Activated CD4-positive, alpha-beta T cell treated with anti-CD3 and anti-CD28 coated beads for 36 hours (primary cell): ENCODE results near the gene SLC39A11. TPM values are rescaled to one million over a fixed set of nuclear protein-coding genes. Genes with fewer than 3 reads are reported as not detected.
"Not testable (repeated sequence)": the region's sequence is repeated elsewhere in the genome, so short reads cannot be mapped to it uniquely, and the experiment has no call there.

Experiments
- ATAC-seq: fragments of 200-7000 bp; cut with Tn5 transposase; one replicate; pipeline ENCODE4 v1.10.0; 2021; ENCODE audit warnings: mild to moderate bottlenecking, moderate library complexity
- CTCF ChIA-PET: fragments of 350-600 bp; sonication (Branson Sonifier 250); formaldehyde crosslinking; loops from one replicate; lab custom pipeline; 2021; ENCODE audit warnings: antibody characterized with exemption; lab: Charles Lee
- POLR2A ChIA-PET: fragments of 350-600 bp; sonication (Branson Sonifier 250); formaldehyde crosslinking; loops from one replicate; lab custom pipeline; 2021; ENCODE audit warnings: antibody characterized with exemption, inconsistent platforms; lab: Charles Lee
- DNase-seq: peaks from one replicate; pipeline ENCODE4 v3.0.0-alpha.2; 2020
- H3K27ac Mint-ChIP-seq: one replicate; pipeline ENCODE4 v1.8.0; 2021; ENCODE audit warnings: mixed read lengths
- H3K27me3 Mint-ChIP-seq: one replicate; pipeline ENCODE4 v1.8.0; 2021; ENCODE audit warnings: mixed read lengths
- H3K36me3 Mint-ChIP-seq: one replicate; pipeline ENCODE4 v1.8.0; 2021; ENCODE audit warnings: low read depth, mixed read lengths
- H3K4me1 Mint-ChIP-seq: one replicate; pipeline ENCODE4 v1.8.0; 2021; ENCODE audit warnings: mixed read lengths
- H3K4me3 Mint-ChIP-seq: one replicate; pipeline ENCODE4 v1.8.0; 2021; ENCODE audit warnings: mild to moderate bottlenecking, moderate library complexity, mixed read lengths
- H3K9me3 Mint-ChIP-seq: one replicate; pipeline ENCODE4 v1.8.0; 2021; ENCODE audit warnings: low read depth, mixed read lengths
- intact Hi-C, 2 experiments: fragments of 100-400 bp; cut with DNase I in 1 of 2; cut with micrococcal nuclease in 1 of 2; formaldehyde crosslinking; loops; one replicate each; pipeline versions ENCODE4 v1.14.2 to v1.15.1; 2022 to 2024; cut with DNase I, micrococcal nuclease
- total RNA-seq, 2 experiments: library from RNA; stranded (reverse); gene quantifications; one replicate each; pipeline ENCODE4 v1.2.3, GENCODE V29; 2021

SLC39A11 gene
- total RNA-seq, 2 experiments from 2014 or later, result 12.5 to 17.2 TPM

DNA sequence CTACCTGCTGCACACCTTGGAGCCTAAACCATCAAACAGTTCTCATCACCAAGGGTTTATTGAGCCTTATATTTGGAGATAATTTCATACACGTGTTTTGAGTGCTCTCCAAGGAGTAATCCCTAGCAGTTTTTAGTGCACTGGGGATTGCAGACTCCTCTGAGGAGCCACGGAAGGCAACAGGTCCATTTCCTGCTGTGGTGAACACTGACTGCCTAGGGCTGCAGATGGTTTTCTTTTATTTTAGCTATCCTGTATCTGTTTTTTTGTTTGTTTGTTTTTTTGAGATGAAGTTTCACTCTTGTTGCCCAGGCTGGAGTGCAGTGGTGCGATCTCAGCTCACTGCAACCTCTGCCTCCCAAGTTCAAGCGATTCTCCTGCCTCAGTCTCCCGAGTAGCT is 93.0 kb downstream of the SLC39A11 start:
- POLR2A ChIA-PET, H3K4me1 Mint-ChIP-seq, H3K9me3 Mint-ChIP-seq, CTCF ChIA-PET, ATAC-seq, H3K36me3 Mint-ChIP-seq, H3K27me3 Mint-ChIP-seq, DNase-seq, intact Hi-C loops, H3K27ac Mint-ChIP-seq, H3K4me3 Mint-ChIP-seq: not testable (repeated sequence)

DNA sequence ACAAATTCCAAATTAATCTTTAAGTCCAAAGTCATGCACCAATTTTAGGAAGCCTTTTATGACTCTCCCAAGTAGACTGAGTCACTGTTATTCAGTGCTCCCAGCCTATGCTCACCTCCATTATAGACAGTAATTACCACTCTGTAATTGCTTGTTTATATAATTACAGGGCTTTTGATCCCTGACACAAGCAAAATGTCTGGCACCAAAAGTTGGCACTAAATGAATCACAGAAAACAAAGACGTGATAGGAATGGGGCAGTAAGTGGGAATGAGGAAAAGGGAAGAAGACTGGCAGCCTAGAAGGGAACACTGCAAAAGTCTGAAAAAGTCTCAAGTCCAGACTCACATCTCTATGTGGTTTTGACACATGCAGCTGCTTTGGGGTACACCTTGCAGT is 94.1 kb downstream of the SLC39A11 start:
- ChIA-PET CTCF (interaction anchor here (0.8 kb wide), 1 partner anchor 441 kb away, joined by 3 read pairs; no protein-coding TSS in a partner anchor), POLR2A (no interaction called here)
- Mint-ChIP-seq H3K27me3 (no peaks in the 10 kb centered on the region), H3K27ac (no peak overlapping the region), H3K9me3 (no peaks in the 10 kb centered on the region), H3K36me3 (peaks cover 8% of the 10 kb centered on the region), H3K4me1 (peaks cover 5% of the 10 kb centered on the region), H3K4me3 (no peak overlapping the region)
- DNase-seq, result no peak
- intact Hi-C loops, result no loop called here
- ATAC-seq, result no peak

DNA sequence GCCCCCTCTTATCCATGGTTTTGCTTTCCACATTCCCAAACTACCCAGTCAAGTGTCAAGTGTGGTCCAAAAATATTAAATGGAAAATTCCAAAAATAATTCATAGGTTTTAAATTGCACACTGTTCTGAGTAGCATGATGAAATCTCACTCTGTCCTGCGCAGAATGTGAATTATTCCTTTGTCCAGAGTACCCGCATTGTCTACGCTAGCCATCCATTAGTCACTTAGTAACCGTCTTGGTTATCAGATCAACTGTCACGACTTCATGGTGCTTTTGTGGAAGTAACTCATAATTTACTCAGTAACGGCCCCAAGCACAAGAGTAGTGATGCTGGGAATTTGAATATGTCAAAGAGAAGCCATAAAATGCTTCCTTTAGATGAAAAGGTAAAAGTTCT is 94.9 kb downstream of the SLC39A11 start:
- POLR2A ChIA-PET, result no interaction called here
- no peak overlapping the region for H3K4me3 Mint-ChIP-seq
- no peaks in the 10 kb centered on the region for H3K27me3 Mint-ChIP-seq
- H3K9me3 Mint-ChIP-seq, result no peaks in the 10 kb centered on the region
- intact Hi-C loops, result no loop called here
- CTCF ChIA-PET, result interaction anchor here (0.6 kb wide), 1 partner anchor 12 kb away, joined by 3 read pairs; no protein-coding TSS in a partner anchor
- no peak overlapping the region for H3K27ac Mint-ChIP-seq
- peaks cover 6% of the 10 kb centered on the region for H3K36me3 Mint-ChIP-seq
- DNase-seq, result no peak
- ATAC-seq, result no peak
- H3K4me1 Mint-ChIP-seq, result peaks cover 13% of the 10 kb centered on the region

DNA sequence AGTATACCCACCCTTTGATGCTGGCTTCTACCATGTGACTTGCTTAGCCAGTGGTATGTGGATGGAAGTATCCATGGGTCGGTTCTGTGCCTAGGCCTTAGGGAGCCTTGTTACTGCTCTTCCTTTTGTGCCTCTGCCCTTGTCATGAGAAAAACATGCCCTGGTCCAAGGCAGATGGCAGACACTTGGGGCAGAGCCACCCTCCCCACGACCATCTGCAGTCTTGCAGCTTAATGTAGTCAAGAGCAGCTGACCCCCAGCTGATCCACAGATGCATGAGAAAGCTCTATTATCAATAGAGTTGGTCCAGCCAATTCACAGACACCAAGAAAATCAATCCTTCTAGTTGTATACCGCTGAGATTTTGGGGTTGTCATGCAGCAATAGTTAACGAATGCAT is 95.7 kb downstream of the SLC39A11 start:
- H3K4me1 Mint-ChIP-seq, result peaks cover 16% of the 10 kb centered on the region
- H3K9me3 Mint-ChIP-seq, result no peaks in the 10 kb centered on the region
- CTCF ChIA-PET, result interaction anchor here (0.6 kb wide), 1 partner anchor 11 kb away, joined by 3 read pairs; no protein-coding TSS in a partner anchor
- no peaks in the 10 kb centered on the region for H3K27me3 Mint-ChIP-seq
- POLR2A ChIA-PET, result no interaction called here
- no peak overlapping the region for H3K27ac Mint-ChIP-seq
- ATAC-seq, result no peak
- peaks cover 6% of the 10 kb centered on the region for H3K36me3 Mint-ChIP-seq
- H3K4me3 Mint-ChIP-seq, result no peak overlapping the region
- no peak for DNase-seq
- intact Hi-C loops, result no loop called here

DNA sequence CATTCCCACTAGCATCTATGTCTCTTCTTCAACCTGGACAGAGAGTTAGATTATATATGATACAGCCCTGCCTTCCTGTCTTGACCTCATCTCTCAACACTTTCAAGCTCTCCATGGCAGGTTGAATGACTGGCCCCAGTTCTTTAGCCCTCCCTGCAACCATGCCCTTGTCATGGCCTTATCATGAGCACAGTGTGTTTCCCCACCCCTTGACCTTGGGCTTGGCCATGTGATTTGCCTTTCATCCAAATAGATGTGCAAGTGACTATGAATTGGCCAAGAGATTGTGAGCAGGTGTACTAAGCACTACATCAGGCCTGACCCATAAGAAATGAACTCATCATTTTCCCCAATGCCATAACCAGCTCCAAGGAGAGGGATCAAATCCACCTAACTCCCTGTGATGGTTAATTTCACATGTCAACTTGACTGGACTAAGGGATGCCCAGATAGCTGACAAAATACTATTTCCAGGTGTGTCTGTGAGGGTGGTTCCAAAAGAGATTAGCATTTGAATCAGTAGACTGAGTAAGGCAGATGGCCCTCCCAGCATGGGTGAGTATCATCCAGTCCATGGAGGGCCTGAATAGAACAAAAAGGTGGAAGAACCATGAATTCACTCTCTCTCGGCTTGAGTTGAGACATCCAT is 97.4 kb downstream of the SLC39A11 start:
- DNase-seq (no peak), ATAC-seq (no peak)
- no peaks in the 10 kb centered on the region for H3K9me3 Mint-ChIP-seq
- H3K27me3 Mint-ChIP-seq, result no peaks in the 10 kb centered on the region
- H3K36me3 Mint-ChIP-seq, result peaks cover 6% of the 10 kb centered on the region
- no peak overlapping the region for H3K4me3 Mint-ChIP-seq
- H3K4me1 Mint-ChIP-seq, result peaks cover 16% of the 10 kb centered on the region
- no peak overlapping the region for H3K27ac Mint-ChIP-seq
- POLR2A ChIA-PET, result no interaction called here
- intact Hi-C loops, result no loop called here
- CTCF ChIA-PET, result interaction anchor here (2.2 kb wide), 1 partner anchor 9 kb away, joined by 13 read pairs; no protein-coding TSS in a partner anchor

DNA sequence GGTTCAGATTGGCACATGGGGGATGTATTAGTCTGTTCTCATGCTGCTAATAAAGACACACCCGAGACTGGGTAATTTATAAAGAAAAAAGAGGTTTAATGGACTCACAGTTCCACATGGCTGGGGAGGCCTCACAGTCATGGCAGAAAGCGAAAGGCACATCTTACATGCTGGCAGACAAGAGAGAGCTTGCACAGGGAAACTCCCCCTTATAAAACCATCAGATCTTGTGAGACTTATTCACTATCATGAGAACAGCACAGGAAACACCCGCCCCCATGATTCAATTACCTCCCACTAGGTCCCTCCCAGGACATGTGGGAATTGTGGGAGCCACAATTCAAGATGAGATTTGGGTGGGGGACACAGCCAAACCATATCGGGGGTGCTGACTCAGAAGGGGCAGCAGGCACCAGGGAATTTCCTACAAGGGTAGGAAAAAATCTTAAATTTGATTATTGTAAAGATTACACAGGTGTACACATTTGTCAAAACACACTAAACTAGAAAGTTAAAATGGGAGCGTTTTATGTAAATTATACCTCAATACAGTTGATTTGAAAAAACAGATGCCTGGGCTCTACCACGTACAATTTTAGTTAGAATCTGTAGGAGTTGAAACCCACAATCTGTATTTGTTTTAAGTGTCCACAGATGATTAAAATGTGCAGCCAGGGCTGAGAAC is 99.6 kb downstream of the SLC39A11 start:
- H3K36me3 Mint-ChIP-seq, intact Hi-C loops, H3K9me3 Mint-ChIP-seq, H3K4me3 Mint-ChIP-seq, H3K27me3 Mint-ChIP-seq, POLR2A ChIA-PET: not testable (repeated sequence)
- DNase-seq, result peak; percentile 49
- CTCF ChIA-PET, result interaction anchor here (1.5 kb wide), 1 partner anchor 267 kb away, joined by 4 read pairs; no protein-coding TSS in a partner anchor
- Mint-ChIP-seq H3K27ac (peak overlapping the region; percentile 60), H3K4me1 (peaks cover 16% of the 10 kb centered on the region)
- peak; percentile 87 for ATAC-seq

DNA sequence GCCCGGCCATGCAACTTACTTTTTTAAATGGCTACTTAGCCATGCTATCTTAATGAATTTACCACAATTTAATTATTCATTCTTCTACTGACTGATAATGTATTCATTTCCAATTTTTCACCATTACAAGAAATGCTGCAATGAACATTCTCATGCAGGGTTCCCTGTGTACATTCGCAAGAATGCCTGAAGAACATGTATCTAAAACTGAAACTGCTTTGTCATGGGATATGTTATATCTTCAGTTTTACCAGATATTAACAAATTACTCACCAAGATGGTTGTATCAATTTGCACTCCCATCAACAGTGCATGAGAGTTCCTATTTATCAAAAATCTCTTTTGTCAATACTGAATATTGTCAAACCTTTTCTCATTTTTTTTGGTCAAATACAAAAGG is 100.8 kb downstream of the SLC39A11 start:
- H3K4me1 Mint-ChIP-seq, result peaks cover 16% of the 10 kb centered on the region
- no peak overlapping the region for H3K27ac Mint-ChIP-seq
- peaks cover 3% of the 10 kb centered on the region for H3K36me3 Mint-ChIP-seq
- intact Hi-C loops, result no loop called here
- no peaks in the 10 kb centered on the region for H3K27me3 Mint-ChIP-seq
- DNase-seq (no peak), ATAC-seq (no peak)
- H3K9me3 Mint-ChIP-seq, result no peaks in the 10 kb centered on the region
- CTCF ChIA-PET, result interaction anchor here (1.5 kb wide), 1 partner anchor 265 kb away, joined by 4 read pairs; no protein-coding TSS in a partner anchor
- no peak overlapping the region for H3K4me3 Mint-ChIP-seq
- POLR2A ChIA-PET, result no interaction called here

DNA sequence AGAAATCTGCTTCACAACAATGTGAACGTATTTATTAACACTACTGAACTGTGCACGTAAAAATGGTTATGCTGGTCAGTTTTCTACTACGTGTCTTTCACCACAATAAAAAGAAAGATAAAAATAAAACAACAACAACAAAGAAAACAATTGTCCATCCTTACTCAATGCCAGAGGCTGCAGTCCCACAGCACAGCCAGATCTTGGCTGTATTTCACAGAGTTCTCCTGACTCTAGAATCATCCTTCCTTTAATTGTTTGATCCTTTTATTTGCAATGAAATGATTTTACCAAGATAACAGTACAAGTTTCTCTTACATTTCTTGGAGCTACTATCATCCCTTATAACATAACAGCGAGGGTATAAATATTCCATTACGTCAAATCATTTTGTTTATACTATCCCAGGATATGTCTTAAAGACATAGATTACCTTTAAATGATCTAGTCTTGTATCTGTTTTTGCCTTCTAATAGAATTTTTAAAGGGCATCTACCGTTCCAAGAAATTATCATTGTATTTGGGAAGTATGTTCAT is 103.3 kb downstream of the SLC39A11 start:
- POLR2A ChIA-PET, result no interaction called here
- Mint-ChIP-seq H3K36me3 (no peaks in the 10 kb centered on the region), H3K9me3 (no peaks in the 10 kb centered on the region), H3K27ac (no peak overlapping the region), H3K4me3 (no peak overlapping the region), H3K4me1 (peaks cover 17% of the 10 kb centered on the region), H3K27me3 (no peaks in the 10 kb centered on the region)
- intact Hi-C loops, result loop anchor here in 1 of 2 experiments (5.0 kb wide), 1 partner anchor 103 kb away; the partner anchor contains the start of gene SLC39A11
- ATAC-seq (no peak), DNase-seq (no peak)
- CTCF ChIA-PET, result no interaction called here

DNA sequence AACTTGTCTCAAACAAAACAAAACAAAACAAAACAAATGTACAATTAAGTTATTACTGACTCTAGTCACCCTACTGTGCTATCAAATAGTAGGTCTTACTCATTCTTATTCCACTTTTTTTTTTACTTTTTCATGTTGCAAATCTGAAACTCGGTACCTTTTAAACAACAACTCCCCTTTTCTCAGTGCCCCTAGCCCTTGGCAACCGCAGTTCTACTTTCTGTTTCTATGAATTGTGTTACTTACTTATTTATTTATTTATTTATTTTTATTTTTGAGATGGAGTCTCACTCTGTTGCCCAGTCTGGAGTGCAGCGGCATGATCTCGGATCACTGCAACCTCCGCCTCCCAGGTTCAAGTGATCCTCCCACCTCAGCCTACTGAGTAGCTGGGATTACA is 104.0 kb downstream of the SLC39A11 start:
- no peaks in the 10 kb centered on the region for H3K36me3 Mint-ChIP-seq
- intact Hi-C loops, result loop anchor here in 1 of 2 experiments (5.0 kb wide), 1 partner anchor 104 kb away; the partner anchor contains the start of gene SLC39A11
- peaks cover 14% of the 10 kb centered on the region for H3K4me1 Mint-ChIP-seq
- no peak overlapping the region for H3K4me3 Mint-ChIP-seq
- H3K27ac Mint-ChIP-seq, result no peak overlapping the region
- H3K27me3 Mint-ChIP-seq, result no peaks in the 10 kb centered on the region
- no peaks in the 10 kb centered on the region for H3K9me3 Mint-ChIP-seq
- POLR2A ChIA-PET, result no interaction called here
- CTCF ChIA-PET, result interaction anchor here (0.5 to 0.8 kb wide), 2 partner anchors 141 to 705 kb away, joined by 3 to 4 read pairs; no protein-coding TSS in a partner anchor
- DNase-seq, result no peak
- ATAC-seq, result no peak

DNA sequence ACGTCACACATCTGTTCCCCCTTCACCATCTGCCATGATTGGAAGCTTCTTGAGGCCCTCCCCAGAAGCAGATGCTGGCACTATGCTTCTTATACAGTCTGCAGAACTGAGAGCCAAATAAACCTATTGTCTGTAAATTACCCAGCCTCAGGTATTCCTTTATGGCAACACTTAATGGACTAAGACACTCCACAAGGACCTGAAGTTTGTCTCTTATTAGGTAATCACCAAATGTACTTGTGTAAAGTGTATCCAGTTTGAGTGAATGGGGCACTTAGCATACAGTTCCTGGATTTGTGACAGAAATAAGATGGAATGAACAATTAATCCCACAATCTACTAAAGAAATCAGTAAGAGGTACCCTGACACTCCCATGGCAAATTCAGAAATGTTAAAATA is 105.3 kb downstream of the SLC39A11 start:
- no peaks in the 10 kb centered on the region for H3K9me3 Mint-ChIP-seq
- peaks cover 1% of the 10 kb centered on the region for H3K4me1 Mint-ChIP-seq
- ChIA-PET POLR2A (no interaction called here), CTCF (interaction anchor here (0.5 to 2.2 kb wide), 8 partner anchors 14 to 430 kb away, joined by 3 to 9 read pairs (median 4); no protein-coding TSS in a partner anchor)
- intact Hi-C loops, result loop anchor here (2.0 to 5.0 kb wide), 4 partner anchors 105 to 426 kb away; partner anchors contain the start of gene SLC39A11 (in 1 of the 2)
- no peak overlapping the region for H3K4me3 Mint-ChIP-seq
- no peak overlapping the region for H3K27ac Mint-ChIP-seq
- H3K27me3 Mint-ChIP-seq, result no peaks in the 10 kb centered on the region
- ATAC-seq, result no peak
- no peaks in the 10 kb centered on the region for H3K36me3 Mint-ChIP-seq
- DNase-seq, result no peak
